Stimulated activated CD8-positive, alpha-beta memory T cell treated with anti-CD3 and anti-CD28 coated beads, Interleukin-2, amount 100 ng/mL, for 48 hours (primary cell): ENCODE data around the gene WWC1.

Source experiments
- DNase-seq, 2 donors: peaks; one replicate each; pipeline ENCODE4 v3.0.0-alpha.2; 2020; ENCODE audit warnings: low read depth in 2 of 2

Gene WWC1

DNA sequence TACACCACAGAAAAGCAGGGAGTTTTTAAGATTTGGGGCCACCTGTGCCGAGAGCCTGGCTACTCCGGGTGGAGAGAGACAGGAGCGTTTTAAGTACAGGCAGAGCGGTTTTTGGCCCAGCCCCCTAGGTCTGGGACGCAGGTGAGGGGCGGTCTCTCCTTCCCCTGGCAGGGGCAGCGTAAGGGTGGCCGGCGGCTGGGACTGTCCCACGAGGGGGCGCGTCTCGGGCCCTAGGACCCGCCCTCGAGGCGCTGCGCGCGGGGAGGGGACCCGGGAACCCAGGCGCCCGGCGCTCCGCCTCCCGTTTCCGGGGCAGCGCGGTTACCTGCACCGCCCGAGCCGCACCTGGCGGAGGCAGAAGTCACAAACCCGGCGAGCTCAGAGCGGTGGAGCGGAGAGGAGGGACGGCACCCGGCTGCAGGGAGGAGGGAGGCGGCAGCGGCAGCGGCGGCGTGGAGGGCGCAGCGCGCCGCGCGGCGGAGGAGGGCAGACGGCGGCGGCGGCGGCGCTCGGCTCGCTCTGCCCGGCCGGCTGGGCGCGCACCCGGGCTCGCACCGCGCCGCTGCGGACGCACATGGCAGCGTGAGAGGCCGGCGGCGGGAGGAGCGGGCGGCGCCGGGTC is at the start of gene WWC1:
TSS of gene WWC1 (plus strand) at position 304 of the 622 bp plus-strand sequence. CDS start 508 bp downstream, outside the sequence.
- DNase-seq = peak; percentile 10 to 20

GRCh38 chr5:168244838-168245559 is 46.4 kb upstream of the WWC1 start:
- no peak for DNase-seq

DNA sequence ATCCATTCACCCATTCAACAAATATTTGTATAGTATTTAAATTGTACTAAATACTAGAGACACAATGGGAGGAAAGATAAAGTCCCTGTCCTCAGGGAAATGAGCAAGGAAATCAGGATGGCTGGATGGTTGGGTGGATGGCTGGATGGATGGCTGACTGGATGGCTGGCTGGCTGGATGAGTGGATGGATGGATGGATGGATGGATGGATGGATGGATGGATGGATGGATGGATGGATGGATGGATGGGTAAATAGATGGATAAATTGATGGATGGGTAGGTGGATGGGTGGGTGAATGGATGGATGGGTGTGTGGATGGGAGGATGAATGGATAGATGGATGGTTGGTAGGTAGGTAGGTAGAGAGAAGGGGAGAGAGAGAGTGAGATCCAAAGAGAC is 41.5 kb upstream of the WWC1 start:
- no peak for DNase-seq

- DNase-seq = no peak
These were observed 40.2 kb upstream of the WWC1 start for GRCh38 chr5:168251259-168251658.

DNA sequence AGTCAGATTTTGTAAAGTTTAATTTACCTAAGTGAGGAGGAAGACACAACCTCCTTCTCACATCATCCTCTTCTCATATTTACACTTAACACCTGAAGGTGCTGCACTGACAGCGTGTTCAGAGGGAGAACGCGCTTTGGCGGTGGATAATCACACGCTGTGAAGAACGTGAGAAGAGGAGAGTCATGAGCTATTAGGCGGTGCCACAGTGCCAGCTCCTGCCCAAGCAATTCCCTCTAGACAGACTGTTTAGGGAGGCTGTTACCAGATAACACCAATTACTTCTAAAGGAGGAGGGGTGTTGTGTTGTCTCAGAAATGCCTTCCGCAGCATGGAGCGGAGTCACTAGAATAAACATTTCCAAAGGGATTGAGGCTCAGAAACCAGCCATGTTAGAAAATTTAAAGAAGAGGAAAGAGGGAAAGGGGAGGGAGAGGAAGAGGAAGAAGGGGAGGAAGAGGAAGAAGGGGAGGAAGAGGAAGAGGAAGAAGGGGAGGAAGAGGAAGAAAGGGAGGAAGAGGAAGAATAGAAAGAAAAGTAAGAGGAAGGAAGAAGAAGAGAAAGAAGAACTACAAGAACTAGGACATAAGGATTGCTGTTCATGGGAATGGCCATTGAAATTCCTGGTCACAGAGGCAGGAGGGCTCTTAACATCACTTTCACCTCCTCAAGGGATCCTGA is 37.3 kb upstream of the WWC1 start:
- DNase-seq = no peak

- no peak for DNase-seq
These were observed 30.9 kb upstream of the WWC1 start for GRCh38 chr5:168260353-168261226.

GRCh38 chr5:168261227-168261571 is 30.2 kb upstream of the WWC1 start:
- no peak for DNase-seq

GRCh38 chr5:168262042-168262743 is 29.3 kb upstream of the WWC1 start:
- no peak for DNase-seq

- no peak for DNase-seq
These were observed 28.3 kb upstream of the WWC1 start for GRCh38 chr5:168263121-168263520.

- DNase-seq = no peak
These were observed 25.4 kb upstream of the WWC1 start for GRCh38 chr5:168266016-168266415.

DNA sequence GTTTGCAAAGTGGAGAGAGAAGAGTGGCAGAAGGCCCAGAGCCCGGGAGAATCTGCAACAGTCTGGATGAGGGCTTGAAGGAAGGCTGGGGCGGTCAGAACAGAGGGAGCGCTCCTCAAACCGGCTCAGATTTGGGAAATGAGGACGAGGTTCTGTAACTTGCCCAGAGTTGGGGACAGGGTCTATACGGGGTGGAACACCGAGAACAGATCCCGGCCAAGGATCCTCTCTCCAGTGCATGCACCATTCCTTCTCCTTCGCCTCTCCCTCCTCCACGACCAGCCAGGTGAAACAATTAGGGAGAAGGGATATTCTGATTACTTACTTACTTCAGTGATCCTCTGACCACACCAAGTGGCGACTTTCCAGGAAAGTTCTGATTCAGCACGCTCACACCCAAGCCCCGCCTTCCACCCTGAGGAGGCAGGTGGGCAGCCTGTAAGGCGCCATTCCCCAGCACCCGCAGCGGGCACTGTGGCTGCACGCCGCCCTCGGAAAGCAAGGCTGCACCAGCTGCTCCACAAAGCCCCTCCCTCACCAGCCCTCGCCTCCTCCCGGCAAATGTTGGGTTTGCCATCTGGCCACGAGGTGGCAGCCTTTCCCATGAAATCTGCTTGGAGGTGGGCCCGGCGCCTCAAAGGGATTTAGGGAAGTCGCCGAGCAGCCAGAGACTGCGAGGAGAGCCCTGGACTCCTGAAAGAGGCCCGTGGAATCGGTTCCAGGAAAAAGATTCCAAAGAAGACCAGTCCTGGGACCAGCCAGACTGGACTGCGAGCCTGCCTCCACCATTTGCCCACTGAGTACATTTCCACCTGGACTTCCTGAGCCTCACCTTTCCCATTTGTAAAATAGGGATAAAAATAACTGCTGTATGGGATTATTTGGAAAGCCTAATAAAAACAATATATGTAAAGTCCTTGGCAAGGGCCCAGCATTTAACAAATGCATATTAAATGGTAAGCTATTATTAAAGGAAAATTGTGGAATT is 22.2 kb upstream of the WWC1 start:
- peak; percentile 59 to 66 for DNase-seq

DNA sequence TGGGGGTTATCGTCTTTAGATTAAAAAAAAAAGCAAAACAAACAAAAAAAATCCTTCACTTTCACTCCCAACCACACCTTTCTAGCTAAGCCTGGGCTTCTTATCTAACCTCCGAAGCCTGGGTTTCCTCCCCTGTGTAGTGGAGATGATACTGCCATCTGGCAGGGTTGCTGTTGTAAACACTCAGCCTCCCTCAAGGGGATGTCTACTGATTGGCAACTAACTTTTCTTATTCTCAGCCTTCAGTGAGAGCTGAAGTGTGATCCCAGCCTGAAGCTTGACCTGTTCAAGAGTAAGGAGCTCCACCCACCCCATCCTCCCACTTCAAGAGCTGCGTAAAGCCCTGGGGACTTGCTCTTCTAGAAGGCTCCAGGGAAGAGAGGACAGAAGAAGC is 21.5 kb upstream of the WWC1 start:
- DNase-seq = no peak

- no peak for DNase-seq
These were observed 21.0 kb upstream of the WWC1 start for GRCh38 chr5:168270476-168270875.

DNA sequence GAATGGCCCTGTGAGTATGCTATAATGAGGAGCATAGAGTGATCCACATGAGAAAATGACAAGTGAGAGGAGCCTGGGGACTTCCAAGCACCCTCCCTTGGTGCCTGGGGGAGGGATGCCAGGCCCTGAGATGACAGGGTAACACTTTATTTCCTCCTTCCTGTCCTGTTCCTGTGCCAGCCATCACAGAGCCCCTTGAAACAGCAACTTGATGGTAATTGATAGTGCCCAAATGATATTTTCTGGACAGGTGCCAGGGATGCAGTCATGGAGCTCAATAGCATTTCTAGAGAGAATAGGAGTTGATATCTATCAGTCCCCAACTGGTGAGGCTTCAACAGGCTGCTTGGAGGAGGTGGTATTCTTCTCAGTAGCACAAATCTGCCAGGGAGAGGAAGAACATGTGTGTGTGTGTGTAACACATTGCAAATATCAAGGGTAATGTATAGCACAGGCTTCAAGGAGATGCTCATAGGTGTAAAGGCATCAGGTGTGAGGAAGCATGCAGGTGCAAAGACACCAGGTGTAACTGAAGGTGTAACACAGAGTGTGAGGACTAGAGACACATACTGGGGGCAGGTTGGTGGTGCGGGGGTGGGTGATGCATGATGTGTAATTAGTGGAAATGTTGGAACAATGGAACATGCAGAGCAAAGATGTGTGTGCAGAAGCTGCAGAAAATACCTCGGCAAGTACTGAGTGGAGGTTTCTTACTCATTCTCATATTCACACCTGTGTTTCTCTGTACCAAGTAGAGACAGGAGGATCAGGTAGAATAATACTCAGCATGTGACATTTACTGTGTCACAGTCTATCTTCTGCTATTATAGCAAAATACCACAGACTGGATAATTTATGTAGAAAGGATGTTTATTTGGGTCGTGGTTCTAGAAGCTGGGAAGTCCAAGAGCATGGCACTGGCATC is 18.1 kb upstream of the WWC1 start:
- no peak for DNase-seq

DNA sequence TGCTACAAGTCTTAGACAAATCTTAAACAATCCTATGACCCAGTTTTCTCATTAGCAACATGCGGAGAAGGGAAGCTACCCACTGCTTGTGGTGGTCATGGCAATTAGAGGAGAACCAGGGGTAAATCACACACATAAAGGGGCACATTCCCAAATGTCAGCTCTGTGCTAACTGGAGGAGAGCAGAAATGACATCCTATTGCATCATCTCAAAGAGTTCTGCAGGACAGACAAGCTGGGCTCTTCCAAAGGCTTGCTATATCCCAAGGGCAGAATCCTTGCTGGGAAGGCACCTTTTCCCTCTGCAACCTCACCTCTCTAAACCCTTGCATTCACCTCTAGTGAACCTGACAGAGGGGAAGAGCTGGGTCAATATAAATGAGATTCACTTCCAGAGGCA is 17.0 kb upstream of the WWC1 start:
- no peak for DNase-seq

- no peak for DNase-seq
These were observed 15.5 kb upstream of the WWC1 start for GRCh38 chr5:168275940-168276339.

- no peak for DNase-seq
These were observed 9.3 kb upstream of the WWC1 start for GRCh38 chr5:168282120-168282519.

DNA sequence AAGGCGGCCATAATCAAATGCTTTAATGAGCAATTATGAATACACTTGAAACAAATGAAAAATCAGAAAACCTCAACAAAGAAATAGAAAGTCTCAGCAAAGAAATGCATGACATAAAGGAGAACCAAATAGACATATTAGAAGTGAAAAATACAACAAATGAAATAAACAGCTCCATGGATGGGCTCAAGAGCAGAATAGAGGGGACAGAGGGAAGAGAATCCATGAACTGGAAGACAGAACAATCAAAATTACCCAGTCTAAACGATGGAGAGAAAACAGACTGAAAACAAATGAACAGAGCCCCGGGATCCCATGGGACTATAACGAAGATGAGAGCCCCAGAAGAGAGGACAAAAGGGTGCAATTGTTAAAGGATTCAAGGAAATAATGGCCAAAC is 6.6 kb upstream of the WWC1 start:
- no peak for DNase-seq

DNA sequence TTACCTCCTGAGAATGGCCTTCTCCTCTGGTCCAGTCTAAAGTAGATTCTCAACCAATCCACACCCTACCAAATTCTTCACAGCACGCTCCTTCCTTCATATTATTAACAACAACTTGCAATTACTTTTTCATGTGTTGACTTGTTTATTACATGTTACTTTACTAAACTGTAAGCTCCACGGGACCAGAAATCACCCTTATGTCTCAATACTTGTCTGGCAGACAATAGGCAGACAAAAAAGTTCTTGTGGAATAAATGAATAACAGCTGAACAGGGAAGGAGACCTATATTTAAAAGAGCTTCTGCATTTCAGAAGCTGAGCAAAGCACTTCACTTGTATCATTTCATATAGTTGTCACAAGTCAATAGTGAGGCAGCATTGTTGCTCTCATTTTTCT is 5.7 kb upstream of the WWC1 start:
- DNase-seq = no peak
